ENCODE data around the gene SYCP2. TPM values are rescaled to one million over a fixed set of nuclear protein-coding genes. Genes with fewer than 3 reads are reported as not detected.
A peak's percentile ranks its signal among the peaks of the same experiment; 100 is the strongest.

The SYCP2 gene
- total and polyA plus RNA-seq, 9 donors: 0.48 to 1.9 (median 0.72) TPM

DNA sequence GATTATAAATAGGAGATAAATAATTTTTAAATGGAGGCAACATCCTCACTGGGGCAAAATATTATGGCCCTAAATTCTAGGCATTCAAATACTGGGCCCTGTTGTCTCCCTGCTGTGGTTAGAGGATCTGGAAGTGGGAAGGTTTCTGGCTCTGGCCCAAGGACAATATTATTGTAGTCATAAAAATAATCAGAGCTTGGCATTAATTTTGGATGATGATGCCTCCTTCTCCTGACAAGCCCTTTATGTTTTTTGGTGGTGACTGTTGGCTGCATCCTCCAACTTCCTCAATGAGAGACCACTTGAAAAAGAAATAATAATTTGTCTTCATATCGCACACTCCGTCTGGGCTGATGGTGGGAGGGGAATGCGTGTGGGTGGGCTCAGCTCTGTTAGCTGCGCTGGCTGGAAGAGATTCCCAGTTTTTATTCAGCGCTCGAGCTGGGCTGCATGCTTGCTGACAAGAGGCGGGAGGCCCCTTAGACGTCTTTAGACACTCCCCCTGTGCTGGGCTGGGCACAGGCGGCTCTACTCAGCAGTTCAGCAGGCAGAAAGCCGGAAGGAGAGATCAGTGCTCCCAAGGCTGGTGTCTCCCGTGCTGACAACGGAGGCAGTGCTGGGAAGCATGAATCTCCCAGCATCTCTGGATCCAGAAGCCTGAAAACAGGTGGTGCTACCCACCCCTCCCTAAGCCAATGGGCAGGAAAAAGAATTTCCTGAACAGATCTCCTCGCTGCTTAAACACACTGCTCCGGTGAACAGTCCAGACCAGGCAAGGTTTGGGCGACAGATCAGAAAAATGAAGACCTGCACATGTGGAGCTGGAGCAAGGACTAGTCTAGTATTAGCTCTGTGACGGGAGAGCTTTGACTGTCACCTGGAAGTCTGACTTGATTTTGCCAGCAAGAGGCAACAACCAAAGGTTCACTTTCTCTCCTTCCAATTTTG lies 97.7 kb downstream of the SYCP2 start:
- H3K27me3 ChIP-seq: no peaks in the 10 kb centered on the region
- 3 to 7% (median 4%) methylated on average over 16 of the region's 16 CpGs for WGBS, 3 donors
- peaks cover 14% of the 10 kb centered on the region for H3K4me1 ChIP-seq (ENCODE audit: insufficient read depth)
- H3K4me3 ChIP-seq: no peak overlapping the region
- intact Hi-C loops (cut with DNase I): no loop called here
- peak; percentile 51 to 72 (median 56) for DNase-seq
- H3K36me3 ChIP-seq: no peaks in the 10 kb centered on the region
- H3K27ac ChIP-seq: peak overlapping the region in 1 of 2 donors; percentile 1
- no peak for TF ChIP-seq EP300 (IDR thresholded peaks at IDR 0.05)
- TF ChIP-seq, protein P1, sequence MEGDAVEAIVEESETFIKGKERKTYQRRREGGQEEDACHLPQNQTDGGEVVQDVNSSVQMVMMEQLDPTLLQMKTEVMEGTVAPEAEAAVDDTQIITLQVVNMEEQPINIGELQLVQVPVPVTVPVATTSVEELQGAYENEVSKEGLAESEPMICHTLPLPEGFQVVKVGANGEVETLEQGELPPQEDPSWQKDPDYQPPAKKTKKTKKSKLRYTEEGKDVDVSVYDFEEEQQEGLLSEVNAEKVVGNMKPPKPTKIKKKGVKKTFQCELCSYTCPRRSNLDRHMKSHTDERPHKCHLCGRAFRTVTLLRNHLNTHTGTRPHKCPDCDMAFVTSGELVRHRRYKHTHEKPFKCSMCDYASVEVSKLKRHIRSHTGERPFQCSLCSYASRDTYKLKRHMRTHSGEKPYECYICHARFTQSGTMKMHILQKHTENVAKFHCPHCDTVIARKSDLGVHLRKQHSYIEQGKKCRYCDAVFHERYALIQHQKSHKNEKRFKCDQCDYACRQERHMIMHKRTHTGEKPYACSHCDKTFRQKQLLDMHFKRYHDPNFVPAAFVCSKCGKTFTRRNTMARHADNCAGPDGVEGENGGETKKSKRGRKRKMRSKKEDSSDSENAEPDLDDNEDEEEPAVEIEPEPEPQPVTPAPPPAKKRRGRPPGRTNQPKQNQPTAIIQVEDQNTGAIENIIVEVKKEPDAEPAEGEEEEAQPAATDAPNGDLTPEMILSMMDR (IDR thresholded peaks at IDR 0.05): no peak
- TF ChIP-seq POLR2A (IDR thresholded peaks at IDR 0.05): no peak
- H3K9me3 ChIP-seq: no peaks in the 10 kb centered on the region

DNA sequence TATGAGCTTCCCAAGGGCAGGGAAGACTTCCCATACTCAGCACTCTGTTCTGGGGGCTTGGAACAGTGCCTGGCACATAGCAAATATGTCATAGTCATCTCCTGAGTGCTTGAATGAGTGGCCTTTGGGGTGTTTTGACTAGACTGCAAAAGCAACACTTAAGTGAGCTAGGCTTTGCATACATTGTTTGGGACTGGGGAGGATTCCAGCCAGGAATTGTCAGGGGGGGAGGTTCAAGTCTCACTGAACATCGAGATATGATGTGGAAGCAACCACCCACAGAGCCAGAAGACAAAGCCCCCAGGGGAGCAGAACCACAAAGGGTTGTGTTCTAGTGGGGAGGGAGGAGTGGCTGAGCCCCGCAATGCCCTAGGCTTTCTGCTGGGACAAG lies 98.4 kb downstream of the SYCP2 start:
- Histone ChIP-seq H3K27me3 (no peaks in the 10 kb centered on the region), H3K4me3 (no peak overlapping the region), H3K36me3 (no peaks in the 10 kb centered on the region), H3K4me1 (ENCODE audit: insufficient read depth) (peaks cover 14% of the 10 kb centered on the region), H3K27ac (no peak overlapping the region), H3K9me3 (no peaks in the 10 kb centered on the region)
- DNase-seq: no peak
- 0 to 9% (median 1%) methylated on average over 2 of the region's 2 CpGs for WGBS, 3 donors
- TF ChIP-seq POLR2A (IDR thresholded peaks at IDR 0.05): no peak
- TF ChIP-seq EP300 (IDR thresholded peaks at IDR 0.05): no peak
- TF ChIP-seq, protein P1 (IDR thresholded peaks at IDR 0.05): no peak
- intact Hi-C loops (cut with DNase I): no loop called here

DNA sequence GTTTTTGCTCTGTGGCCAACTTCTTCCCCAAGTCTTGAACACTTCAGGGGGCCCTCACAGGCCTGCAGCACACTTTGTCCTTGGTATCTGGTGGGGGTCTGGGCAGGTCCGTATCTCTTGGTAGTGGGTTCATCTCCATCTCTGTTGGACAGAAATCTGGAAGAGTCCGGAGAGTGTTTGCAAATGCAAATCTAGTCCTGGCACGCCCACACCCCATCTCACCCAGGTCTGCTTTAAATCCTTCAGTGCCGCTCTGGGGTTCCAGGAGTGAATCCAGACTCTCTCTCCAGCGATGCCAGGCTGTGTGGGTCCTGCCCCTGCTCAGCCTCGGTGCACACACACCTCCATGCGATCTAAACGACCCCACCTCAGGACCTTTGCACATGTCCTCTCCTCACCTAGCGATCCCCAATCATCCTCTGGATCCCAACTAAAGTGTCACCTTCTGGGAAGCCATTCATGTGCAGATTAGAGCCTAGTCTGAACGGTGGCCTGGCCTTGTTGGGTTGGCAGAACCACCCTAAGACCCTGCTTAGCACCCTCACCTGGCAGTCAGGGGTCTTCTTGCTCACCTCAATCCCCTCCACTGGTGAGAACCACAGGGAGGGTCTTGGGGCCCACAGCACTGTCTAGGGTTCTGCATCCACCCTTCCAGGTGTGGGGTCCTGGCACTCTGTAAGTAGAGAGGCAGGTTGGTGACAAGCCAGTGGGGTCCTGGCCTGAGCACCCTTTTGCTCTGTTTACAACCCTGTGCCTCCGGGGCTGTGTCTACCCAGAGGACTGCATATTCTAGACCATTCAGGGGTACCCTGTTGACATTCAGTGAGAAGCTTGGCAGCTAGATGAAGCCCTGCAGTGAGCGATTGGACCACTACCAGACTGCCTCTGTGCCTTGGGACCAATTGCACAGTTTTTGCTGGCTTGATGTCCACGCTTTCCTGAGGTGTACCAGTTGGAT lies 100.8 kb downstream of the SYCP2 start:
- H3K27me3 ChIP-seq: no peaks in the 10 kb centered on the region
- H3K9me3 ChIP-seq: no peaks in the 10 kb centered on the region
- 91 to 94% (median 92%) methylated on average over 12 to 13 of the region's 13 CpGs for WGBS, 3 donors
- intact Hi-C loops (cut with DNase I): no loop called here
- H3K4me3 ChIP-seq: no peak overlapping the region
- no peak overlapping the region for H3K27ac ChIP-seq
- peaks cover 14% of the 10 kb centered on the region for H3K4me1 ChIP-seq (ENCODE audit: insufficient read depth)
- no peaks in the 10 kb centered on the region for H3K36me3 ChIP-seq
- no peak for DNase-seq
- no peak for TF ChIP-seq EP300 (IDR thresholded peaks at IDR 0.05)
- TF ChIP-seq, protein P1 (IDR thresholded peaks at IDR 0.05): no peak
- TF ChIP-seq POLR2A (IDR thresholded peaks at IDR 0.05): no peak

DNA sequence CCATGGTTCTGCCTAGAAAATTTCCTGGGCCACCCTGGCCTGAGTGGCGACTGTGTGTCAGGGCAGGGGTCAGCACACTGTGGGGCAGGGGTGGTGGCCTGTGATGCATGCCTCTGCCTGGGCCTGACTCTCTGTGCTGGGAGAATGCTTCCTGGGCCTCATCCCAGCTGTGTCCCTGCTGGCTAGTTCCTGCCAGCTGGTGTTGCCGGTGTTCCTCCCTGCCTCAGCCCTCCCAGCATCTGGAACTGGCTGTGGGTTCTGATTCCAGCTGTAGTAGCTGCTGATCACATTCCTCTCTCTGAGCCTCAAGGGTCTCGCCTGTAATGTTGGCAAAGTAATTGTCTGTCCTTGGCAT lies 101.5 kb downstream of the SYCP2 start:
- WGBS, 3 donors: 33 to 43% (median 36%) methylated on average over 3 of the region's 3 CpGs
- intact Hi-C loops (cut with DNase I): no loop called here

More for the DNA sequence above, 101.5 kb downstream of the SYCP2 start:
- Histone ChIP-seq H3K36me3 (no peaks in the 10 kb centered on the region), H3K4me3 (no peak overlapping the region), H3K27me3 (no peaks in the 10 kb centered on the region), H3K4me1 (ENCODE audit: insufficient read depth) (peaks cover 14% of the 10 kb centered on the region), H3K9me3 (no peaks in the 10 kb centered on the region), H3K27ac (no peak overlapping the region)
- TF ChIP-seq POLR2A (IDR thresholded peaks at IDR 0.05) (no peak), EP300 (IDR thresholded peaks at IDR 0.05) (no peak)
- TF ChIP-seq, protein P1 (IDR thresholded peaks at IDR 0.05): no peak
- peak in 1 of 5 donors; percentile 14 for DNase-seq

Measured in ovary (tissue), 9 donors.